Measurements from ENCODE around the gene DAG1.

DAG1 gene

DNA sequence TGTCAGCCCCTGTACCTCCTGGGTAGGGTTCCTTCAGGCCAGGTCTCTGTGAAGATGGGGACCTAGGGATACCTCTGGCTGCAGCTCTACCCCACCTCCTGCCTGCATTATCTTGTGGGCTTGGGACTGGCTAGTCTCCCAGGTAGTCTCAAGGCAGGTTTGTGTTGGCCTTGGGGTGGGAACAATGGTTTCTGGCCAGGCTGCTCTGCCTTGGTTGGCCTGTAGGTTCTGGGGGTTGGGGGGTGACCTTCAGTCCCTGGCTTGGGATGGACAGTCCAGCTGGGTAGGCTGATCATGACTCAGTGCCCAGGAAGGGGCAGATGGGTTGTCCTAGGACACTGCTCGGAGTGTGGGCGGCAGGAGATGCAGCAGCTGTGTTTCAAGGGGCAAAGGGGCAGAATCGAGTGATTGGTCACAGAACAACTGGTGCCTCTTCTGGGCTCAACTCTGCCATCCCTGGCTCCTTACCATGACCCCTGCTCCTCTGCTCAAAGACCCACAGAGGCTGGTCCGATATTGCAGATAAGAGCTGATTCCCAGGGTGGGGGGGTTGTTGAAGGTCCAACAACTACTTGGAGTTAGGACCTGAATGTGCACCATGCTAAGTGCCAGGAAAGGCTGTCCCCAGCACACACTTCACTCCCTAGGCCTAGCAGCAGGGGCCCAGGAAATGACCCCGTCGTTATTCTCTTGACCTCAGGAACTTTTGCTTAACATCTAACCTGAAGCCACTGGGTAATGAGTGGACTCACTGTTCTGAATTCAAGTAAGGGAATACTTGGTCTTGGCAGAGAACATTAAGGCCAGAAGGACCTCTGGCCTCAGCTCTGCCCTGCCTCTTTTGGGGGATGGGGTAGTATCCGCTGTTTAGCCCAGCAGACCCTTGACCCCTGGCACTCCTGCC is 66.2 kb downstream of the DAG1 start:
- no peaks in the 10 kb centered on the region for H3K9me3 Mint-ChIP-seq
- DNase-seq (no peak), ATAC-seq (replicated peaks) (no peak)
- H3K4me3 Mint-ChIP-seq = no peak overlapping the region
- H3K36me3 Mint-ChIP-seq = peaks cover 18 to 24% of the 10 kb centered on the region in 2 donors
- H3K4me1 Mint-ChIP-seq = peaks cover 9 to 21% of the 10 kb centered on the region in 2 donors
- no peak overlapping the region for H3K27ac Mint-ChIP-seq
- H3K27me3 Mint-ChIP-seq = no peaks in the 10 kb centered on the region

DNA sequence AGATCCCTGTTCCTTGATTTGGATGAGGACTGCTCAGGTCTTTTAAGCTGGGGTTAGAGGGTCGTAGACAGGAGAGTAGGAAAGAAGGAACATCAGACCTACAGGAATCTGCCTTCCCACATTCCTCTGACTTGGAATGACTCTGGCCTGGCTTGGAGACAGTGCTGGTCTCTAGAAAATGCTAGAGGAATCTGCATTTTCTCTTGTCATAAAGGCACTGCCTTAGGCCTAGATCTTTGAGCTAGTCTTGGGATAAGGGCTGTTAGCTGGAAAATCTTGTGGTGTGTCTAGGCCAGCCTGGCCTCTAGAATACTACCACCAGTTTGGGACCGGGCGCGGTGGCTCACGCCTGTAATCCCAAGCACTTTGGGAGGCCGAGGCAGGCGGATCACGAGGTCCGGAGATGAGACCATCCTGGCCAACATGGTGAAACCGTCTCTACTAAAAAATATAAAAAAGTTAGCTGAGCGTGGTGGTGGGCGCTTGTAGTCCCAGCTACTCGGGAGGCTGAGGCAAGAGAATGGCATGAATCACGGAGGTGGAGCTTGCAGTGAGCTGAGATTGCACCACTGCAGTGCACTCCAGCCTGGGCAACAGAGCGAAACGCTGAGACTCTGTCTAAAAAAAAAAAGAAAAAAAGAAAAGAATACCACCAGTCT is 66.9 kb downstream of the DAG1 start:
- no peaks in the 10 kb centered on the region for H3K9me3 Mint-ChIP-seq
- no peak overlapping the region for H3K27ac Mint-ChIP-seq
- peaks cover 4 to 13% of the 10 kb centered on the region in 2 donors for H3K4me1 Mint-ChIP-seq
- no peak for ATAC-seq (replicated peaks)
- no peaks in the 10 kb centered on the region for H3K27me3 Mint-ChIP-seq
- DNase-seq = no peak
- H3K36me3 Mint-ChIP-seq = peaks cover 11 to 16% of the 10 kb centered on the region in 2 donors
- no peak overlapping the region for H3K4me3 Mint-ChIP-seq

DNA sequence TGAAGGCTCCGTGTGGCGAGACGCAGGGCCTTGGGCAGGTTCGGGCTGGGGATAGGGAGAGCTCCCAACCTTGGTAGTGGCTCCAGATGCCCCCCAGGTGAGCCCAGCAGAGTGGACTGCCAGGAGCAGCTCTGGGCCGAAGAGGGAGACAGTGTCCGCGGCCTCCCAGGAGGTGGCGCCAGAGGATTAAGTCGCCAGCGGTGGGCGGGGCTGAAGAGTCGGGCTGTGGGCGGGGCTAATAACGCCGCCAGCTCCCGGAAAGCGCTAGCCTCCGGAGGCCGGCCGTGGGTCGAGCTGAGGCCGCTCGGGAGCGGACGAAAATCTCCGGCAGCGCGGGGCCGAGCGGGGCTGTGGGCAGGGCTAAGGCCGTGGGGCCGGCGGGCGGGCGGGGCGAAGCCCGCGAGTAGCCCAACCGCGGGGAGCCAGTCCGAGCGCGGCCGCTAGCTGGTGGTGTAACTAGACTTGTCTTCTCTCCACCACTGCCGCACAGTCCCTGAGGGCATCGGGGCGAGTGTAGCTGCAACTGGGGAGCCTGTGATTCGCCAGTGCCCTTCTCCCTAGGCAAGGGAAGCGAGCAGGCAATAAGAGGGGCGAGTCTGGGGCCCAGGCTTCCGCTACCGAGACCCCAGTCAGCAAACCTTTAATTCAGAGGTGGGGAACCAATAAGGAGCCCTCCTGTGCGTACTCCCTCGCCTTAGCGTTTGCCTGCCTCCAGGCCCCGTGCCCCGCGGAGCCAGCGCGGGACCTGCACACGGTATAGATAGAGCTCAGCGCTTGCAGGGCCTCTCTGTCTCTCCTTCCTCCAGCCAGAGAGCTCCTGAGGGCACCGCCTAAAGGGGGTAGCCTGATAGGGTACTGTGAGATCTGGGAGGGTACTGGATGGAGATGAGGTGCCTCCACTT is 69.8 kb downstream of the DAG1 start:
- ATAC-seq (replicated peaks) = peak; percentile 90 to 92

DNA sequence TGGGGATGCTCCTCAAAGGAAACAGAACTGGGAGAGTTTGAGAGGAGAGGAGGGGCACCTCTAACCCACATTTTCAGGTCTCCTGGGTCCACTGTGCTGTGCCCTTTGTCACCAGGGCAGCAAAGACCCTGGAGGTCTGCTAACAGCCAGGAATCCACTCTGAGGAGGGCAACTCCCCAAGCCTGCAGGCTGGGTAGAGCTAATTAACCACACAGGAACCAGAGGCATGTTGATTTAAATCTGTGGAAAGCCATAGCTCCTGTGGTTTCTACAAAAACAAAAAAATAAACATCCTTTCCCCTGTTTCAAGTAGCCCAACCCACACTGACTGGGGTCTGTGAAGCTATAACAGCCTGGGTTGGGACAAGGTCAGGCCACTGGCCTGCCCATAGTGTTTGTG is 82.0 kb downstream of the DAG1 start:
- peaks cover 54 to 61% of the 10 kb centered on the region in 2 donors for H3K27me3 Mint-ChIP-seq
- no peak overlapping the region for H3K4me3 Mint-ChIP-seq
- H3K36me3 Mint-ChIP-seq = no peaks in the 10 kb centered on the region
- ATAC-seq (replicated peaks) (no peak), DNase-seq (no peak)
- peaks cover 10 to 17% of the 10 kb centered on the region in 2 donors for H3K4me1 Mint-ChIP-seq
- H3K9me3 Mint-ChIP-seq = no peaks in the 10 kb centered on the region
- H3K27ac Mint-ChIP-seq = no peak overlapping the region

More for the DNA sequence above, 69.8 kb downstream of the DAG1 start:
- peaks cover 13 to 15% of the 10 kb centered on the region in 2 donors for H3K27me3 Mint-ChIP-seq
- H3K27ac Mint-ChIP-seq = peak overlapping the region; percentile 47
- H3K4me3 Mint-ChIP-seq = peak overlapping the region; percentile 80 to 84
- no peaks in the 10 kb centered on the region for H3K9me3 Mint-ChIP-seq
- H3K36me3 Mint-ChIP-seq = no peaks in the 10 kb centered on the region
- DNase-seq = peak; percentile 88
- H3K4me1 Mint-ChIP-seq = peaks cover 4 to 13% of the 10 kb centered on the region in 2 donors

DNA sequence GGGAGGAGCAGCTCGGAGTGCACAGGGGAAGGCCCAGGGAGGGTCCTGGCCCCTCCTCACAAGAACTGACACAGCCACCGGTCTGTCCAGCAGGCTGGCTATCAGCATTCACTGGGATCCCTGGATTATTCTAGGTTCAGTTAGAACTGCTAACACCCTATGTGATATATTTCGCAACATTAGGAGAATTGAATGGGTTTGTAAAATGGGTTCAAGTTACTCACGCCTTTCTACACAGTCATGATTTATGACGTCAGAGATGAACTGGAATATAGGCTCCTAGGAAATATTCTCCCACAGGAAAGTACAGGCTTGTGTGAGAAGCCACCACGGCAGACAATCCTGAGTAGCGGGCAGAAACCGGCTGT is 83.2 kb downstream of the DAG1 start:
- no peak for DNase-seq
- H3K4me1 Mint-ChIP-seq = peaks cover 10 to 17% of the 10 kb centered on the region in 2 donors
- H3K27ac Mint-ChIP-seq = no peak overlapping the region
- H3K27me3 Mint-ChIP-seq = peaks cover 58 to 60% of the 10 kb centered on the region in 2 donors
- H3K9me3 Mint-ChIP-seq = no peaks in the 10 kb centered on the region
- peak overlapping the region; percentile 92 to 96 for H3K4me3 Mint-ChIP-seq
- no peak for ATAC-seq (replicated peaks)
- no peaks in the 10 kb centered on the region for H3K36me3 Mint-ChIP-seq

DNA sequence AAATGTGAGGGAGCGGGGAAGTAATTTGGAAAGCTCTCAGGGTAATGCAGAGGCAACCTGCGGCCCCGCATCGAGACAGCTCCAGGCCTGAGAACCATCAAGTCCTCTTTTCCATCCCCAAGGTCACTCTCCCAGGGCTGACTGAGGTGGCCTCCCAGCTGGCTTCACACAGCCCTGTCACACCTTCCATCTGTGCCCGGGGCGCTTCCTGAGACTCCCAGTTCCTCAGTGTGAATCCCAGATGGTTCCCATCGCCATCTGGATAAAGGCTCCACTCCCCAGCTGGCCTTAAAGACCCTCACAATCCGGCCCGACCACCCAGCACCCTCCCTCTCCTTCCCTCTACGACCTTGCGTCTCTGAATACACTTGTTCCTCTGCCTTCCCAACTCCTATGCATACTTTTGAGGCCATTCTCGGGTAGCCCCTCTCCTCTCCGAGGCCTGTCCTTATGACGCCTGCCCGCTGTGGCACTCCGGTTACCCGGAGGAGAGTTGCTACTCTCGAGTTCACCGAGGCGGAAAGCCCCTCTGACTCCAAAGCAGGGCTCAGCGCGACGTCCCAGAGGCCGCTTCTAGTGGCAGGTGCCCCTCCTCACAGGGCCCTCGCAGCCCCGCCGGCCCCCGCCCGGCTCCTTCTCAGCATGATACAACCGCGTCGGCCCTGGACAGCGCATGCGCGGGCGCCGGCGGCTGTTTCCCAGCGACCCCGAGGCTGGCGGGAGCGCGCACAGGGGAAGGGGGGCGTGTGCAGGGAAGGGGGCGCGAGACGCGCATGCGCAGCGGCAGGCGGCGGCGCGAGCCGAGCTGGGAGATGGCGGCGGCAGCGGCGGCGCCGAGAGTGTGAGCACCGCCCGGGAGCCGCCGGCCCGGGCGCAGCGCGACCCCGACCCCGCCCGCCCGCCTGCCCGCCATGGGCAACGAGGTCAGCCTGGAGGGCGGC is 83.9 kb downstream of the DAG1 start, which contains the start of gene BSN:
Gene BSN (plus strand): TSS at position 786 of the 941 bp plus-strand sequence. CDS start 126 bp downstream, at position 912.
- DNase-seq (peak; percentile 85), ATAC-seq (replicated peaks) (peak; percentile 89 to 90)
- peak within 1 kb of the TSS; percentile 80 for H3K27ac Mint-ChIP-seq
- H3K36me3 Mint-ChIP-seq = no peaks in the 10 kb centered on the region
- H3K4me3 Mint-ChIP-seq = peak within 1 kb of the TSS; percentile 92 to 96
- no peaks in the 10 kb centered on the region for H3K9me3 Mint-ChIP-seq
- peaks cover 10 to 17% of the 10 kb centered on the region in 2 donors for H3K4me1 Mint-ChIP-seq
- H3K27me3 Mint-ChIP-seq = peaks cover 57 to 62% of the 10 kb centered on the region in 2 donors

DNA sequence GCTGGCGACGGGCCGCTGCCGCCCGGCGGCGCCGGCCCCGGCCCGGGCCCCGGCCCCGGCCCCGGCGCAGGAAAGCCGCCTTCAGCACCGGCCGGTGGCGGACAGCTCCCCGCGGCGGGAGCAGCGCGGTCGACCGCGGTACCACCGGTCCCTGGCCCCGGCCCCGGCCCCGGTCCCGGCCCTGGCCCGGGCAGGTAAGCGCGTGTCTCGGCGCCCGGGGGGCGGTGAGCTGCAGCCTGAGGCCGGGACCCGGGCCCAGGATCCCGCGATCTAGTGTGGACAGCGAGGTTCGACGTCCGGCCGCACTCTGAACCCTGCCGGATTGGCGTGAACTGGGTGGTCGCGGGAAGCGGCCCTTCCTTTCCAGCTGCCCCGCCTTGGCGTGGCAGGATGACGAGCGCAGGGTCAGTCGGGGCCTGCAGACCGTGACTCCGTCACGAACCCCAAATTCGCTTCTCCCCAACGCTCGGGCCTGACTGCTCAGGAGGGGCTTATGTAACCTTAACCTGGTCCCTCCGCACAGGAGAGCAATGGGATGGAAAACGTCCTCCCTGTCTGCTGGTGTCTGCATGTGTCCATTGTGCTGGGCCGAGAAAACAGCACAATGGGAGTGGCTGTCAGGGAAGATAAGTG is 84.7 kb downstream of the DAG1 start:
- Mint-ChIP-seq H3K9me3 (peaks cover 1 to 5% of the 10 kb centered on the region in 2 donors), H3K4me1 (peaks cover 10 to 17% of the 10 kb centered on the region in 2 donors), H3K36me3 (peaks cover 0 to 3% of the 10 kb centered on the region in 2 donors), H3K27ac (no peak overlapping the region), H3K4me3 (peak overlapping the region; percentile 53 to 65), H3K27me3 (peaks cover 60 to 70% of the 10 kb centered on the region in 2 donors)
- DNase-seq (no peak), ATAC-seq (replicated peaks) (peak; percentile 73 to 74)

DNA sequence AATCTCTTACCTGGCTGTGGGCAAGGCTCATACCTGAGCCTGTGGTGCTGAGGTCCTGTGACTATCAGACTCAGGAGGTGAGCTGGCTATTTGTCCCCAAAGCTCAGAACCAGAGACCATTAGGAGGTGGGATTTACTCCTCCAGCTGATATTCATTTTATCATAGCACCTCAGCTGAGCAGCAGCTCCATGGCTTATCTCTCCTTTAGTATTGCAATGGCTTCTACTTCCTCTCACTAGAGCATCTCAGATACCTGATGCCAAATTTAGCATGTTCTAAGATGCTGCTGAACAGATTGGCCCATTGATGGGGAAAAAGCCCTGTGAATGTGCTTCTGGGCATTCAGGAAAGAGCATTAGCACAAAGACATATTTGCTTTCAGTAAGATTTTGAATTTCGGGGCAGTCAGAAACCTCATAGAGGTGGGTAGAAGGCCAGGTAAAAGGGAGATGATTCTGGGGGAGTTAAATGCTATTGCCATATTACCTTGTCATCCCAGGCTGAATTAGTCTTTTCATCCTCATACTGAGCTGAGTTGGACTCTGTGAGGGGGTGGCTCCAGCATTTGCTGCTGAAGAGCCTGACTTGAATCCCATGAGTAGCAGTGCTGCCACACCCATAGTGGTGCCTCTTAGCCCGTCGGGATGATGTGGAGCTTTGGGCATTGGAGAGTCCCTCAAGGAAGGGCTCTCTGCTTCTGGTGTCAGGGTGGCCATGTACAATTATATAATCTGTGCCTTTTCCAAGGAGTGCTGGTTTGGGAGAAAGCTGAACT is 86.6 kb downstream of the DAG1 start:
- no peak for ATAC-seq (replicated peaks)
- Mint-ChIP-seq H3K4me1 (peaks cover 10 to 17% of the 10 kb centered on the region in 2 donors), H3K36me3 (peaks cover 0 to 3% of the 10 kb centered on the region in 2 donors), H3K27me3 (peaks cover 58 to 71% of the 10 kb centered on the region in 2 donors), H3K9me3 (peaks cover 1 to 5% of the 10 kb centered on the region in 2 donors), H3K4me3 (no peak overlapping the region), H3K27ac (no peak overlapping the region)
- DNase-seq = no peak

DNA sequence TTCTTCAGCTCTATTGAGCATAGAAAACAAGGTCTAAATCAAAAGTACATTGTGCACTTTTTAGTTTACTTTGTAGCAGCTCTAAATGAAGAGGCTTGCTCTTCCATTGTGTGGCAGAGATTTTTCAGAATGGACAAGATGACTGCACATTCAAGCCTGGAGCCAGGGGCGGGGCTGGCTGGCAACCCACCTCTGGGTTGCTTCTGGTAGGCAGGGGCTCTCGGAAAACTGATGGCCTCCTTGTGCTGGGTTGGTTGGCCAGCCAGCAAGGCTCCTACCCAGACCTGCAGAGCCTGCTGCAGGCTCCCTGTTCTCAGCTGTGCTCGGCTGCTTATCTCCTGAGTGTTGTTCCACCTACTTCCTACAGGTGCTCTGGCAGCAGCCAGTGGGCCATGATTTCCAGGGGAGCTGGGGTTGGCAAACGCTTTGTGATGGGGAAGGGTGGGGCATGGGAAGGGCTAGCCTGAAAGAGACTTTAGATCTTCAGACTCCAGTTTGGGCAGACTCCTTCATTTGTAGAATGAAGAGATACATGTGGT is 93.0 kb downstream of the DAG1 start:
- H3K4me3 Mint-ChIP-seq = no peak overlapping the region
- H3K9me3 Mint-ChIP-seq = peaks cover 1 to 5% of the 10 kb centered on the region in 2 donors
- H3K27me3 Mint-ChIP-seq = peaks cover 33 to 54% of the 10 kb centered on the region in 2 donors
- H3K27ac Mint-ChIP-seq = no peak overlapping the region
- DNase-seq (no peak), ATAC-seq (replicated peaks) (no peak)
- H3K36me3 Mint-ChIP-seq = peaks cover 0 to 3% of the 10 kb centered on the region in 2 donors
- no peaks in the 10 kb centered on the region for H3K4me1 Mint-ChIP-seq

DNA sequence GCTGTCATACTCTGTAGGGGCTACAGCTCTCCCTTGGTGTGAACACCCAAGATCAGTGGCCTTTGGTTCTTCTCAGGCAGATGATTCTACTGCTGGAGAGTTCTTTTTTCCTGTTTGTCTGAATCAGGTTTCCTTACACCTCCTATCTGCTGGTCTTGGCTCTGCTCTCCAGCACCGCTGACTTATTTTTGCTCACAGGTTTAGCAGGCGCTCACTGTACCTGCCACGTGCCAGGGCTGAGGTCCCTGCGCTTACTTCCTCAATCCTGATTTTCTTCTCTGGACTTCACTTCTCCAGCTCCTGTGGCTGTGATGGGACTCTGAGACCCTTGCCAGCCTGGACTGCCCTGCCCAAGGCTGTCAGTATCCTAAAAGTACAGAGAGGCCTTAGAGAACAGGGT is 93.7 kb downstream of the DAG1 start:
- no peak for ATAC-seq (replicated peaks)
- peaks cover 32 to 49% of the 10 kb centered on the region in 2 donors for H3K27me3 Mint-ChIP-seq
- no peaks in the 10 kb centered on the region for H3K4me1 Mint-ChIP-seq

DNA sequence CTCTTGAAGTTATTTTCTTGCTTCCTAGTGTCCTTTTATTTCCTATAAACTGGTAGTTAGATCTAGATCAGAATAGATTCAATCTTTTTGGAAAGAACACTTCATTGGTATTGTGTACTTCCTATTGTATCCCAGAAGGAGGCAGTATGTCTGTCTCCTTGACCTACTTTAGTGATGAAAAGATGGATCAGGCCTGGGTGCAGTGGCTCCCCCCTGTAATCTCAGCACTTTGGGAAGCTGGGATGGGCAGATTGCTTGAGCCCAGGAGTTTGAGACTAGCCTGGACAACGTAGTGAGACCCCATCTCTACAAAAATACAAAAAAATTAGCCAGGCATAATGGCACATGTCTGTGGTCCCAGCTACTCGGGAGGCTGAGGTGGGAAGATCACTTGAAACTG is 96.2 kb downstream of the DAG1 start:
- peaks cover 15 to 34% of the 10 kb centered on the region in 2 donors for H3K27me3 Mint-ChIP-seq
- DNase-seq (no peak), ATAC-seq (replicated peaks) (no peak)
- no peak overlapping the region for H3K4me3 Mint-ChIP-seq
- no peaks in the 10 kb centered on the region for H3K36me3 Mint-ChIP-seq
- no peaks in the 10 kb centered on the region for H3K4me1 Mint-ChIP-seq
- no peak overlapping the region for H3K27ac Mint-ChIP-seq
- no peaks in the 10 kb centered on the region for H3K9me3 Mint-ChIP-seq

More for the DNA sequence above, 93.7 kb downstream of the DAG1 start:
- no peak for DNase-seq
- no peak overlapping the region for H3K4me3 Mint-ChIP-seq
- H3K36me3 Mint-ChIP-seq = peaks cover 0 to 3% of the 10 kb centered on the region in 2 donors
- H3K9me3 Mint-ChIP-seq = peaks cover 1 to 5% of the 10 kb centered on the region in 2 donors
- no peak overlapping the region for H3K27ac Mint-ChIP-seq

DNA sequence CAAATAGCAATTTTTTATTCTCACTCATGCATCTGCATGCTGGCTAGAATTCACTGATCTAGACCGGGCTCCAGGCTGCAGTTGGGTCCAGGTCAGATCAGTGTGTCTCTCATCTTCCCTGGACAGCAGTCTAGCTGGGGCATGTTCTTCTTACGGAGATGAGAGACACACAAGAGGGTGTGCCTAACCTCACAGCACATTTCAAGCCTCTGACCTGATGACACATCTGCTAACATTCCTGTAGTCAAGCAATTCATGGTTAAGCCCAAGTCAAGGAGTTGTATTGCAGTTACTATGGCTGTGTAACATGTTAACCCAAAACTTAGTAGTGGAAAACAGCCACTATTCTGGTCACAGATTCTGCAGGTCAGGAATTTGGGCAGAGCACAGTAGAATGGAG is 97.3 kb downstream of the DAG1 start:
- DNase-seq (no peak), ATAC-seq (replicated peaks) (no peak)
- Mint-ChIP-seq H3K9me3 (no peaks in the 10 kb centered on the region), H3K36me3 (no peaks in the 10 kb centered on the region), H3K27me3 (peaks cover 14 to 31% of the 10 kb centered on the region in 2 donors), H3K4me1 (no peaks in the 10 kb centered on the region), H3K27ac (no peak overlapping the region), H3K4me3 (no peak overlapping the region)
